Measurements from ENCODE around the gene PDE10A.

The PDE10A gene

DNA sequence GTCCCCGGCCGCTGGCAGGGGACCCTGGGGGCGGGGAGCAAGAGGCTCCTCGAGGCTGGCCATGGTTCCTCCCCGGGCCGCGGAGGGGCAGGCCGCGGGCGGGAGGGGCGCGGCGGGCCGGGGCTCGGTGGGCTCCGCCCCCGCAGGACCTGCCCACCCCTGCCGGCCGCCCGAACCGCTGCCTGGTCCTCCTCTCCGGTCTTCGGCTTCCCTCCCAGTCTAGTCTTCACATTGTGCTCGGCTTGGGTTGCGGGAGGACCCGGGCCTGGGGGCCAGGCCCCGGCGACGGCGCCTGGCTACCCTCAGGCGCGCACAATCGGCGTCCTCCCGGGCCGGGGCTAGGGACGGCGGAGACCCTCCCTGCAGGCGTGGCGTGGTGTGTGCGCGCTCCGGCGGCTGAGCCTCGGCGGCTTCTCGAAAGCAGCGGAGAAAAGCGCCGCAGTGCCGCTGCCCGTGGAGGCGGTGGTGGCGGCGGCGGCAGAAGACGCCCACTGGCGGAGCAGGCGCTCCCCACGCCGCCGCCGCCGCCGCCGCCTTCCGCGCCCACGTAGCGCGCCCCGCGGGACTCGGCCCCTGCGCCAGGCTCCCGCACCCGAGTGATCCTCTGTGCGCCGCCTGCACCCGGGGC, at the start of gene PDE10A:
PDE10A (minus strand) TSS at position 493 of the 628 bp plus-strand sequence; CDS start at position 63, 430 bp downstream.
- no peak for DNase-seq

DNA sequence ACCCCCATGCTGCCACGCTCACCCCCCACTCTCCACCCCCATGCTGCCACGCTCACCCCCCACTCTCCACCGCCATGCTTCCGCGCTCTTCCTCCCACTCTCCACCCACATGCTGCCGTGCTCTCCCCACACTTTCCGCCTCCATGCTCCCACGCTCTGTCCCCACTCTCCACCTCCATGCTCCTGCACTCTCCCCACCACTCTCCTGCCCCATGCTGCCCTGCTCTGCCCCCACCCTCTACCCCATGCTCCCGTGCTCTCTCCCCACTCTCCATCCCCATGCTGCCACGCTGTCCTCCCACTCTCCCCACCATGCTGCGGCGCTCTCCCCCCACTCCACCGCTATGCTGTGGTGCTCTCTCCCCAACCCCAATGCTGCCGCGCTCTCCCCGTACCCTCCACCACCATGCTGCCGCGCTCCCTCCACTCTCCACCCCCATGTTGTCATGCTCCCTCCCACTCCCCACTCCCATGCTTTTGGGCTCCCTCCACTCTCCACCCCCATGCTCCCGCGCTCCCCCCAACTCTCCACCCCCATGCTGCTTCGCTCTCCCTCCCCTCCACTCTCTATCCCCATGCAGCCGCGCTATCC, 46.0 kb upstream of the PDE10A start:
- no peak for DNase-seq

DNA sequence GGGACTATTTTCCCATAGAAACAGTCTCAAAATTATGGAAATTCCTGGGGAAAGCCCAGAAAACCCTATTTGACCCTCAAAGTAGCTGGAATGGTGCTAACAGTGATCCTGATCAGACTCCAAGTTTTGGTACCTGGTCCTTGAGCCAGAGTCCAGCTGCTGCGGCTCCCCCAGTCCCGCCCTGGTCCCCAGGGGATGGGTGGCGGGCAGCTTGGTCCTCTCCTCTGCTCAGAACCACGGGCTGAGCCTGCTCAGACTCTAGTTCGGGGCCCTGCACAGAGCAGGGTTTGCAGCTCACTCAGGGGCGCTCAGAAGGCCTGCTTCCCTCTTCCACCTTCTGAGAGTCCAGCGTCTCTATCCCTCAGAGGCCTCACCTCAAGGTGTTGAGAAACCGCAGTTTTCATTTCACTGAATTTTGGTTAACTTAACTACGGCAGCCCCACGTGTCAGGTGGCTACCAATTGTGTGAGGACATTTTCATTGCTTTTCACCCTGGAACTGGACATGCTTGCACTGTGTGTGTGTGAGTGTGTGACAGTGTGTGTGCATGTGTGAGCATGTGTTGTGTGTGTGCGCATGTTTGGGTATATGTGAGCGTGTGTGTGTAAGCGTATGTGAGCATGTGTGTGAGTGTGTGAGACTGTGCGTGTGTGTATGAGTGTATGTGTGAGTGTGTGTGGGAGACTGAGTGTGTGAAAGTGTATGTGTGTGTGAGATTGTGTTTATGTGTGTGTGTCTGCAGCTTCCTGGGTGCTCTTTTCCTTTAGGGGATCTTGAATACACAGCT, 44.2 kb upstream of the PDE10A start:
- no peak for DNase-seq

DNA sequence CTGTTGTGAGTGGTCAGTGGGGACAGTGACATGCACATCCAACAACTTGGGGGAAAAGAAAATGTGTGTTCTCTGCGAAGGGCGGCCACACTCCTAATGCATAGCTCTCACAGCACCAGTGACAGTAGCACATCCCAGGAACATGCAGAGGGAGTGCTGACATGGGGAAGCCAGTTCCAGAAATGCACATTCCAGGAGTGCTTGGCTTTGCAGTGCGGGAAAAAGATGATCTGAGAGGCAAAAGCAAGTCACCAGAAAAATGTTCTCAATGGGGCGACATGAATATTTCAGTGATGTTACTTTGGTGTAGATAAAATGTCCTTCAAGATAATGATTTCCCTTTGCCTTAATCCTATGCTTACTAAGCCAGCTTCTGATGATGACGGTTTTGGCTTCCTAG, 42.9 kb upstream of the PDE10A start:
- no peak for DNase-seq

DNA sequence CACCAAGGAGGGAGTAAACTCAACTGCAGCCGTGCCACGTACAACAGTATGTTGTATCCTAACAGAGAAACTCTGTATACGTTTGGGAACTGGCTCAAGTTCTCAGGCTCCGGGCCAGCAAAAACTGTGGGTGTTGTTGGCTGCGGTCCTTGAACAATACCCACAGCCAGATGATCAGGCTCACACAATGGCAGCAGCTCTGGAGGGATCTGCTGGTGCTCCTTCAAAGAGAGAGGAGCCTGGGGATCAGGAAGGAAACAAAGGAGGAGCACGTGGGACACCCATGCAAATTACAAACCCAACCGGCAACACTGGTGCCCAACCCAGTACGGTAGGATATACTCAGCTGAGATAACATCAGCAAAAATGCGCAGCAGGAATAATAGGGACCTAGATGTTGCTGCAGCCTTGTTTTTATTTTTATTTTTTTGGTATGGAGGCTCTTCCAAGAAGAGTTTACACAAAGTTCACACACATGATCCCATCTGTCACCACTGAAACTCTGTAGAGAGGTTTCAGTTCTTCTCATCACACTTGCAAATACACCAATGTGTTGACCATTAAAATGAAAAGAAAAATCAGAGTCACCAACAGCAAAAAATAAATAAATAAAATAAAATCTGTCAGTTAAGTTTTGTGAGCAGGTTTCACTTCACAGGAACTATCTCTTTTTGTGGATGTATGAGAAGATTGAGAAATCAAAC, 41.2 kb upstream of the PDE10A start:
- DNase-seq = no peak

DNA sequence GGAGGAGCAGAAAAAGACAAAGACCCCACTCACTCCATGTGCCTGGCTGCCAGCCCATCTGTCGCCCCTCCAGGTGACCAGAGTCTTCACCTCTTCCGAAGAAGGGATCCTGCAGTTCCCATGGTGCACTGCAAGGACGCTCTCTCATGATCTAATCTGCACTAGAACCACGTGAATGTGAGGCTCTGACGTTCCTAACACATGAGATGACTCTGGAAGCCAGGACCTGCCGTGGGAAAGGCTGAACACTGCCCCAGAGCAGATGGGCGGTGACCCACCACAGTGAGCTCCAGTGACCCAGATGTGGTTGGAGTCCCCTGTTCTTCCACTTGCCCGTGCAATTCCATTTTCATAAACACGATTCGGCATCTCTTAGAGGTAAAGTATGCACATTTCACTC, 39.6 kb upstream of the PDE10A start:
- no peak for DNase-seq

DNA sequence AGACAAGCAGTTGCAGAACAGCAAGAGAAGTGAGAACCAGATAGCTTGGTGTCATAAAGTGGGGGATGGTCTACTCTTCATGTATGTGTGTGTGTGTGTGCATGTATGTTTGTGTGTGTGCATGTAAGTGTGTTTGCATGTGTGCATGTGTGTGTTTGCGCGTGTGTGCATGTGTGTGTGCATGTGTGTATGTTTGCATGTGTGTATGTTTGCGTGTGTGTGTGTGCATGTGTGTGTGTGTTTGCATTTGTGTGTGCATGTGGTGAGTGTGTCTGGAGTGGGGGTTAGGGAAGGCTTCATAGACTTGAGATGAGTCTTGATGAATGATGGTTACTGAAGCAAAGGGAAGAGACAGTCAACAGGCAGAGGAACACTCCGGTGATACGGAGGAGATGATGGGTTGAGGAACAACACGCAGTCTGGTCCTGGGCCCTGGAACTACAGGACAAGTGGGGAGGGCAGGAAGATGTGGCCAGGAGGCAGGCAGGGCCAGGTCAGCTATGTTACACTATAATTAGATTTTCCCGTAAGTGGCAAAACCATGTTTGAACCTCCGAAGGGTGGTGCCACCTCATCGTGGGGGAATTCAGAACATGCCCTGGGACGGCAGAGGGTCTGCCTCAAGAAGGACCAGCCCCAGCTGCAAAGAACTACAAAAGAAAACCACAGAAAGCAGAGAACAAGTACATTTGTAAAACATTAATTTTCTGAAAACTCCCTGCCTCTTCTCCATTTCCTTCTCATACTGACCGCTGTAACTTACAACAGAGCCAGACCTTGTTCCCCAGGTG, 38.7 kb upstream of the PDE10A start:
- no peak for DNase-seq

DNA sequence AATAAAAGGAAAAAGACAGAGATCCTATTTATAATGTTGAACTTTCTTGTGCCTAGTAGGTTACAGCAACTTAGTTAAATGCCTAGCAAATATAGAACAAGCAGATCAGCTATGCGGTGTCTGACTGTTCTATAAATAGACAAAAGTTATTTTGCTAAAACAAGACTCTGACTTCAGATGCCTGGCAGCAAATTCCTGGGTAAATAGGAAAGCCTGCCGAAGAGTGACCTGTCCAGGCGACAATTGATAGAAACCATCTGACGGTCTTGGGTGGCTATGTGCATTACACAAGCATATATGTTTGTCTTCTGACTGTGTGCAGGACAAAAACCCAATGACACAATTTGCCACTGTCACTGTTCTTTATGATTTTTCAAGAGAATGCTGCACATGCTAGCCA, 38.0 kb upstream of the PDE10A start:
- no peak for DNase-seq

DNA sequence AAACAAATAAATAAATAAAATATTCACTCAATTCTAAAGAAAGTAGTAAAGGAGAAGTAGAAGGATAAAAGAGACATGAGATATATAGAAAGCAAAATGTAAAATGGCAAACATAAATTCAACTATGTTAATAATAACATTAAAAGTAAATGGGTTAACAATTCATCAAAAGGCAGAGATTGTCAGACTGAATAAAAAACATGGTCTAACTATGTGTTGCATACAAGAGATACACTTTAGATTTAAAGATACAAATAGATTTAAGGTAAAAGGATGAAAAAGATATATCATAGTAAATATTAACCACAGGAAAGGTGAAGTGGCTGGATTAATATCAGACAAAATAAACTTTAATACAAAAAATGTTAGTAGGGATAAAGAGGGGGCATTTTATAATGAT, 35.8 kb upstream of the PDE10A start:
- DNase-seq = no peak

DNA sequence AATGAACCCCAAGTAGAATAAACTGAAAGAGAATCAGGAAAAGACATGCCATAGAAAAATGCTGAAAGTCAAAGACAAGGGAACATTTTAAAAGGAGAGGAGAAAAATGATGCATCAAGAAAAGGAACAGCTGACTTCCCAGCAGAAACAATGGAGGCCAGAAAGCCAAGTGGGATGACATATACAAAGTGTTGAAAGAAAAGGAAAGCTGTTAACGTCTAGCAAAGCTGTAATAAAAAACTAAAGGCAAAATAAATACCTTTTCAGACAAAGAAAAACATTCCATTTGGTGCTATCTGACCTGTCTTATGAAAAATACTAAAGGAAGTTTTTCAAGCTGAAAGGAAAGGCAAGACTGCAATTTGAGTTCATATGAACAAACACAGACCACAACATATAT, 34.1 kb upstream of the PDE10A start:
- DNase-seq = no peak

DNA sequence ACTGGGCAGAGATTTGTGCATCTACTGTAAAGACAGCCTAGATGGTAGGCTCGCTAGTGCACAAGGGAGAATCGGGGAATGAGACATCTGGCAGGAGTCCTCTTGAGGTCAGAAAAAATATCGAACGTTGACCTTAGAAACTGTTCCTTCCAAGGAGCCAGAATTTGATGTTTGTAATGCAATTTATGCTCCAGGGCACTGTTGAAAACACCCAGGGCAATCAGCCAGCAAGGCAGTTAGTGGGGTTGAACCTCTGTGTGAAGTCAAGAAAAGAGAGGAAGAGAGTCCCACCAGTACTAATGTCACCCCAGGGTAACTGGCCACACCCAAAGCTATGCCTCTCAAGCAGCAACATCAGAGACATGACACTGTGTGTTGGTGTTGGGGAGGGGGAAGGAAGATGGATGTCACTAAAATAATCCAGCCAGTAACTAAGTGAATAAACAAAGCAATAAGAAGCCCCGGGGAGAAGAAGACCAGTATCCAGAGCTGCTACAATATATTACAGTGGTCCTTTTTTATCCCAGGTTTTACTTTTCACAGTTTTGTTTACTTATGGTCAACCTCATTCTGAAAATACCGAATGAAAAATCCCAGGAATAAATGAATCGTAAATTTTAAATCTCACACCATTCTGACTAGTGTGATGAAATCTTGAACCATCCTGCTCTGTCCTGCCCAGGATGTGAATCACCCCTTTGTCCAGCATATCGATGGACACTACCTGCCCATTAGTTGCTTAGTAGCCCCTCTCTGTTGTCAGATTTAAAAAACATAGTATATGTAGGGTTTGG, 32.9 kb upstream of the PDE10A start:
- DNase-seq = no peak

DNA sequence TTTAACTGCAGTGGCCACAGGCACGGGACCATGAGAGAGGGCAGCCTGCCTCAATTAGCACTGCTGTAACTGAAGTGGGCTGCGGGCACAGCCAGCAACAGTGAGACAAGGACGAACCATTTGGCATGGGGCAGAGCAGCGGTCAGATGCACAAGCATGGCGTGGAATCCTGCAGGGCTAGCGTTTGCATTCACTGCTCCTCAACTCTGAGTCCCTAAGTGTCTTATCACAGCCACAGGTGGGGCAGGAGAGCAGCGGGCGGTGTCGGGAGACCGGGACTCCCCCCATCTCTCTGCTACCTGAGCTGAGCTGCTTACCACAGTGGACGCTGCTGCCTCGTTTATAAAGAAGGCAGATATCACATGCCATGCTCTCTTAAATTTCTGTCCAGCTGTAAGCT, 31.3 kb upstream of the PDE10A start:
- no peak for DNase-seq

DNA sequence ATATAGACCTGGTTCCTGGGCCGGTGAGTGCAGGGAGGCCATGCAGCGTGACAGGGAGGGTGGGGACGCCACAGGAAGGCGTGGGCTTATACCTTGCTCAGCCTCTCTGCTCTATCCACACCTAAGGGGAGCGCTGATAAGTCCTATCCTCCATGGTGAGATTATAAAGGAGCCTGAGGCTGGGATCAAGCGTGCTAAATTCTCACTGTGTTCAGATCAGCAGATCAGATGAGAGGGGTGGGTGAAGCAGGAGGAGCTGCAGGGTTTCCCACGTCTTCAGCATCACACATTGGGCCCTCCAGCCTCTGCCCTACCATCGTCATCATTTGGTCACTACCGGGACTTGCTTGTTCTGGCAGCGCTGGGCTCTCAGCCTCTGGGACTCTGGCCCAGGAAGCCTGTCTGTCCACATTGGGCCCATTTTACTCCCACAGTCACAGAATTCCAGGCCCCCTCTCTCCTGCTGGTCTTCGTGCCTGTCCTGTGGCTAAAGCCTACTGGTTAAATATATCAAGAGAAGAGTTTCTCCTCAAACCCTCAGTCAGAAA, 29.1 kb upstream of the PDE10A start:
- DNase-seq = no peak

DNA sequence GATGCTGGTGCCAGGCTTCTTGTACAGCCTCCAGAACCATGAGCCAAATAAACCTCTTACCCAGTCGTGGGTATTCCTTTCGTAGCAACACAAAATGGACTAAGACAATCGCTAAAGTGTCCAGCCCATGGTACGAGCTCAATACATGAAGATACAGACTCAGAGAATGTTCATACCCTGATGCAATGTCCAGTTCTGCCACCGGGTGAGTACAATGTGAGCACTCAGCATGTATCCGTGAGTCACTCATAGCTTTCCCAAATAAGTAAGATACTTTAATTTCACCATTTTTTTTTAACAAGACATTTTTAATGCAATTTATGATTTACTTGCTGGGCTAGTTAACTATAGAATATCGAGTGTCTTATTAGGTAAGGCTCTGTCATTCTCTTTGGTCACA, 26.7 kb upstream of the PDE10A start:
- no peak for DNase-seq

DNA sequence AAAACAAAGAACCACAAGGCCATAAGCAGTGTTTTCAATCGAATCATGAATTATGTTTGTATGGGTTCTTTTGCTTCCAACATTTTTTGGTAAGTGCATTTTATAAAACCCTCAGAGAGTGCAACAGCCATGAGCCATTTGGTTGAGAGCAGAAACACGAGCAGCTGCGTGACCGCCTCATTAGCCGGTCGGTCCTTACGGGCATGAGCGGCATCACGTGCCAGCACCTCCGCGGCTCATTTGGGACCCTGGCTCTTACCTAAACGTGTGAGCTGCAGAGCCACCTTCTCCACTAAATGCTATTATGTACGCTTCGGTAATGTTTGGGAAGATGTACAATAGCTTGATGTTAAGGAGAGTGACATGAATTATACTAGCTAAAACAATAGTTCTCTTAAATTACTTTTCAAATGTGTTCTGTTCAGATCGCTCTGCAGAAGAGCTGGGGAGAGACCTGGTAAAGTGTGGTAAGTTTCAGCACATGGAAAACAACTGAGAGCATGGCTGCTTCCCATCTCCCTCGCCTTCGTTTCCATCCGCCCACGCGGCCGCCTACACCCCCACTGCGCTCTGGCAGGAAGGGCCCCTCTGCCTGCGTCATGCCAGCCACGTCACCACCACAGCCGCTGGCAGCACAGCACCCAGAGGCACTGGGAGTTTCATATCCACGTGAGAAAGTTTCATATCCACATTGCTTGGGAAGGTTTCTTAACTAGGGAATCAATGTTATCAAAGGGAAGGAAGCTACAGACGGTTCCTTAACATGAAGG, 23.7 kb upstream of the PDE10A start:
- no peak for DNase-seq

DNA sequence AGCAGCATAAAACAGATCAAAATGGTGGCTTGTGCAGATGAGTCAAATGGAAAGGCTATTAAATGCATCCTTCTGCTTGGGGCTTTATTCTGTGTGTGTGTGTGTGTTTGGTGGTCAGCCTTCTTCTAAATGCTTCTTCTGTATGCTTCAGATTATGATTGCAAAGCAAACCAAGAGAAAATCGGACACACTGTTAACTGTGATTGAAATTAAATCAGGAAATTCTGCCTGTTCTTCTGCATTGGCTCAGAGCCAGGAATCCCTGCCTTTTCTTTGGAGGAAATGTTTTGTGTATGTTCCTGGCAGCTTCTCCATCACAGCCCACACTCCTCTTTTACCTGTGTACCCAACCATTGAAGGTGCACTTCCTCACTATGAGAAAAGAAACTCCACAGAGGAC, 22.3 kb upstream of the PDE10A start:
- DNase-seq = no peak

DNA sequence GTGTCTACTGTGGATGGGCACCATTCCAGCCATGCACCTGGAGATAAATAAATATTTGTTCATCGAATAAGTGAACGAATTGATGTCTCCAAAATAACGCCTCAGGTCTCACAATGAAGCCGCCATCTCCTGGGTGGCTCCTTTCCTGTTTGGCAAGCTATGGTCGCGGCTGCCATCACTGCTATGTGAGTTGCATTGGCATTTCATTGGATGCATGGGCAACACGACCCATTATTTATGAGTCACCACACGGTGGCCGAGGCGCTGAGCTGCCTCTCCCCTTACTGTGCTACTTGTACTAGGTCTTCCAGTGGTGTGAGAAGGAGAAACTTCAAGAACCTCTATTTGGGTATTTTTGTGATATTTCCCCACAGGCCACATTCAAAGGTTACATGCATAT, 21.3 kb upstream of the PDE10A start:
- DNase-seq = no peak

DNA sequence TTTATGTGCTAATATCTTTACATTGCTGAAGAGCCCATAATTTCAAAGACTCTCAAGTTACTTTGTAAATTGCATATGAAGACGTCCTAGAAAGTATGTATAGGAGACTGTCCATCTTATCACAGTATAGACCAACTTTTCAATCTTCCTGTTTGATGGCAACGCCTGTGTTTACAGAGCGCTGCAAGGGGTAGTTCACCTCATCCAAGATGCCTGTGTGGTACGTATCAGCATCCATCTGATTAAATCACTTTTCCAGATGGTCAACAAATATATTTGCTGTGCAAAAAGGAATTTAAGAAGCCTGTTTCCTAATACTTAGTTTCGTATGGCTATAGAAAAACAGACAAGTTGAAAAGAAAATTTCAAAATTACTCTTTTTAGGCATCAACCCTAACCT, 17.9 kb upstream of the PDE10A start:
- DNase-seq = no peak

DNA sequence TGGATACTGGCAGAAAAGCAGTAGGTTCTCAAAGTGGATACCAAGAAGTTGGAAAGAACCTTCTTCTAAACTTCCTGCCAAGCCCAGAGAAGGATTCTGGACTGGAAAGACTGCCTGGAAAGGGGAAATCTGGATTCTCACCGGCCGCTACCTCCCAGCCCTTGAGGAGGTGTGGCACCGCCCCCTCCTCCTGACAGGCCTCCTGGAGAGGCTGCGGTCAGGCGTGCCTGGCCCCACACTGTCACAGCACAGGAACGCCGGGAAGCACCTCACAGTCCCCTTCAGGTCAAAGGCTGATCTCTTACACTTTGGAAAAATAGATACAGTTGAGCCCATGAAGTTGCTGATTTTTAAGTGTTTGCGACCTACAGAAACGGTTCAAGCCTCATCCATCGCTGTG, 16.3 kb upstream of the PDE10A start:
- no peak for DNase-seq

DNA sequence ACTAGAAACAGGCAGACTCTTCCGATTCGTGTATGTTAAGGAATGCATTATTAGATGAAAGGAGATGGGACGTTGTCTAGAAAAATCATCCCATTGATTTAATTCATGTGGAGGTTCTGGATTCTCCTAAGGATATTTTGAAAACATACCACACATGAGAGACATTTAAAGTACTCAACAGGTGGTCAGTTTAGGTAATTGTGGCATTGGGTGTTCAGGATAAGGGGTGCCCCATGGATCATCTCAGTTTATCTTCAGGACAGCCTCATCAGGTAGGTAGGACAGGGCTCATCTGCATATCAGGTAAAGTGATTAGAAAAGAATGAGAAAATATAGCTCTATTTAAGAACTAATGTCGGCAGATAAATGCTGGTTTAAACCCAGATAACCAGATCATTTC, 15.9 kb upstream of the PDE10A start:
- no peak for DNase-seq

DNA sequence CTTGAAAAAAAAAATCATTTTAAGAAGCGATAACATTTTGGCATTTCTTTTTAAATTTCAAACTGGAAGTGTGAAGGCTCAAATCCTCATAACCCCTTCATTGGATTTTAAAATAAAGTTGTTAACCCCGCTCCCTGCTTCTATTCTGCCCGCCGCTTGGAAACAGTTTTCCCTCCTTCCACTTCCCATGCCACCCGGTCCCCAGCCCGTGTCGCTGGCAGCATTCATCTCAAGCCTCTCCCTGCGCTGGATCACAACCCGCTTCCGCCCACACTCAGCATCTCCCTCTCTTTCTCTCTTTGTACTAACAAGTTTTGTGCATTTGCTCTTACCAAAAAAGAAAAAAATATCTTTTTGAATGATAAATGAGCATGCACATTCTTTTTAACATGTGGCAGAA, 15.4 kb upstream of the PDE10A start:
- DNase-seq = no peak

All from activated CD4-positive, alpha-beta T cell treated with anti-CD3 and anti-CD28 coated beads, Interleukin-10, Interleukin-2, amounts not matched to agents 100 ng/mL and 50 ng/mL, durations not matched to agents 16 hours and 8 hours (primary cell).